SK-N-MC (cell line): ENCODE measurements around the gene PRMT3.

Source experiments
- DNase-seq: peaks from one replicate; pipeline ENCODE4 v3.0.0-alpha.2; 2011; ENCODE audit warnings: low read depth, low spot score
- H3K27ac ChIP-seq: fragments of 200-600 bp; sonication (generic); 2 replicates; pipeline ENCODE4 v1.5.1; 2016; ENCODE audit warnings: mixed run types
- H3K36me3 ChIP-seq: fragments of 200-600 bp; sonication (generic); 2 replicates; pipeline ENCODE4 v1.6.1; 2017; ENCODE audit warnings: antibody characterized with exemption, low read length, mixed read lengths; ENCODE audit not compliant: insufficient read depth
- H3K4me3 ChIP-seq: fragments of 200-600 bp; sonication (generic); 2 replicates; pipeline ENCODE4 v1.5.1; 2016
- H3K9ac ChIP-seq: fragments of 200-600 bp; sonication (generic); 2 replicates; pipeline ENCODE4 v1.8.0; 2017; ENCODE audit warnings: mixed run types, mixed read lengths; ENCODE audit not compliant: insufficient read length
- H3K9me3 ChIP-seq: fragments of 200-600 bp; sonication (generic); 2 replicates; pipeline ENCODE4 v1.6.1; 2017; ENCODE audit warnings: low read depth, mild to moderate bottlenecking, antibody characterized with exemption, low read length, moderate library complexity, mixed read lengths
- EZH2 ChIP-seq: fragments of 200-600 bp; sonication (generic); IDR thresholded peaks from one replicate; pipeline ENCODE4 v1.6.1; 2017; ENCODE audit warnings: antibody characterized with exemption
- FOXP2 ChIP-seq: optimal IDR thresholded peaks from 2 replicates; pipeline ENCODE3; 2011; ENCODE audit warnings: mild to moderate bottlenecking, moderate library complexity; ENCODE audit not compliant: insufficient read depth; ENCODE audit errors: extremely low read length, control extremely low read depth
- POLR2AphosphoS5 ChIP-seq: IDR thresholded peaks from 2 replicates; pipeline ENCODE4 v1.6.1; 2012; ENCODE audit warnings: mild to moderate bottlenecking, low read depth, low read length, borderline replicate concordance

The PRMT3 gene

GRCh38 chr11:20438637-20439036 lies 51.1 kb downstream of the PRMT3 start:
- Histone ChIP-seq H3K4me3 (no peak overlapping the region), H3K27ac (no peak overlapping the region), H3K9ac (no peak overlapping the region), H3K36me3 (peaks cover 7% of the 10 kb centered on the region; the same call in 1 of the 2 replicates), H3K9me3 (no peaks in the 10 kb centered on the region)
- no peak for TF ChIP-seq FOXP2
- no peak for TF ChIP-seq EZH2
- TF ChIP-seq POLR2AphosphoS5, result no peak
- DNase-seq, result no peak

GRCh38 chr11:20443596-20443995 lies 56.1 kb downstream of the PRMT3 start:
- TF ChIP-seq POLR2AphosphoS5 (no peak), EZH2 (no peak), FOXP2 (no peak)
- no peak overlapping the region for H3K9ac ChIP-seq
- no peak overlapping the region for H3K4me3 ChIP-seq
- no peaks in the 10 kb centered on the region; the same call in 1 of the 2 replicates for H3K36me3 ChIP-seq
- no peak for DNase-seq
- H3K27ac ChIP-seq, result no peak overlapping the region
- no peaks in the 10 kb centered on the region for H3K9me3 ChIP-seq

DNA sequence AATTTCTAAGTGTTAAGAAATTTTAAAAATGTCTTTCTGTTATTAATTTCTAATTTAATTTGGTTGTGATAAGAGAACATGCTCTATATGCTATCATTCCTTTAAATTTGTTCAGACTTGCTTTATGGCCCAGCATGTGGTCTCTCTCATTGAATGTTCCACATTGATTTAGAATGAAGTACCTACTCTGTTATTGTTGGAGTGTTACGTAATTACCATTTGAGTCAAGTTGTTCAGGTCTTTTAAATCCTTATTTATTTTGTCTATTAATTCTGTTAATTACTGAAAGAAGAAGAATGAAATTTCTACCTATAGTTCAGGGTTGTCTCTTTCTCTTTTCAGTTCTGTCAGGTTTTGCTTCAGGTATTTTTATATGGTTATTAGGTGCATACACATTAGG lies 57.0 kb downstream of the PRMT3 start:
- Histone ChIP-seq H3K9ac (peak overlapping the region; percentile 1), H3K9me3 (no peaks in the 10 kb centered on the region), H3K4me3 (no peak overlapping the region), H3K27ac (no peak overlapping the region), H3K36me3 (no peaks in the 10 kb centered on the region)
- TF ChIP-seq EZH2 (no peak), FOXP2 (no peak), POLR2AphosphoS5 (no peak)
- no peak for DNase-seq

- no peak for DNase-seq
- Histone ChIP-seq H3K9me3 (no peaks in the 10 kb centered on the region), H3K4me3 (no peak overlapping the region), H3K9ac (no peak overlapping the region), H3K27ac (no peak overlapping the region), H3K36me3 (peaks cover 13% of the 10 kb centered on the region)
- TF ChIP-seq EZH2 (no peak), POLR2AphosphoS5 (no peak), FOXP2 (no peak)
These were observed 61.3 kb downstream of the PRMT3 start for GRCh38 chr11:20448834-20449233.

- Histone ChIP-seq H3K4me3 (no peak overlapping the region), H3K36me3 (peaks cover 16% of the 10 kb centered on the region), H3K27ac (peak overlapping the region; percentile 81; the same call in 1 of the 2 replicates), H3K9ac (no peak overlapping the region), H3K9me3 (no peaks in the 10 kb centered on the region)
- DNase-seq, result no peak
- no peak for TF ChIP-seq POLR2AphosphoS5
These were observed 63.3 kb downstream of the PRMT3 start for GRCh38 chr11:20450829-20451228.

DNA sequence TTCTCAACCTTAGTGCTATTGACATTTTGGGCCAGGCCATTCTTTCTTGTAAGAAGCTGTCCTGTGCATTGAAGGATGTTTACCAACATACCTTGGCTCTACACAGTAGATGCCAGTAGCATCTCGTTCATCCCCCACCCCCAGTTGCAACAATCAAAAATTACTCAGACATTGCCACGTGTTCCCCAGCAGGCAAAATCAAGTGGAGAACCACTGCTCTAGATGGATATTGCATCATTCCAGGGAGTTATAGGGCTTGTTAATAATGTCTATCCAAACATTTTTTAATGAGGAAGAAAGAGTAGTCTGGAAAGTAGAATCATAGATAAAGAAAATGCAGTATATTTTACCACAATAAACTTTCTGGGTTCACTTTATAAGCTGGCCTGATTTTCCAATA lies 64.1 kb downstream of the PRMT3 start:
- H3K4me3 ChIP-seq, result peak overlapping the region; percentile 39
- peak overlapping the region; percentile 81 for H3K27ac ChIP-seq
- DNase-seq, result peak; percentile 22
- no peaks in the 10 kb centered on the region for H3K9me3 ChIP-seq
- no peak overlapping the region for H3K9ac ChIP-seq
- peaks cover 16% of the 10 kb centered on the region for H3K36me3 ChIP-seq
- TF ChIP-seq FOXP2 (no peak), EZH2 (no peak), POLR2AphosphoS5 (no peak; the same call in 1 of the 2 replicates)

DNA sequence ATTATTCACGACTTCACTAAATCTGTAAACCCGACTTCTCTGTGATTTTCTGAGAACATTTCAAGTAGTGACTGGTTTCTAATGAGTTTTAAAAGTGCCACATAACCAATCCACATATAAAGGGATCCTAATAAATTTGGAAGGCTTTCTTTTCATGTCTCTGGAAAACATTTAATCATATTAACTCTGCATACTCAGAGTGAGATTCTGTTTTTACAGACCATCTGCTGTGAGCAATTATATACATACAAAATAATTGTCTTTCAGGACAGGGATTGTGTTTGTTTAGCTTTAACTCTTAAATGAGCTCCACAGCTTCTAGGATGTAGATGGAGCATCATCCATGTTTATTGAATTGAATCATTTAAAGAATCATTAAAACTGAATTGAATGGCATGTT lies 65.1 kb downstream of the PRMT3 start:
- DNase-seq, result no peak
- Histone ChIP-seq H3K9ac (no peak overlapping the region), H3K4me3 (no peak overlapping the region), H3K36me3 (peaks cover 16% of the 10 kb centered on the region), H3K27ac (peak overlapping the region; percentile 81), H3K9me3 (no peaks in the 10 kb centered on the region)
- TF ChIP-seq FOXP2 (no peak), EZH2 (no peak), POLR2AphosphoS5 (no peak)

DNA sequence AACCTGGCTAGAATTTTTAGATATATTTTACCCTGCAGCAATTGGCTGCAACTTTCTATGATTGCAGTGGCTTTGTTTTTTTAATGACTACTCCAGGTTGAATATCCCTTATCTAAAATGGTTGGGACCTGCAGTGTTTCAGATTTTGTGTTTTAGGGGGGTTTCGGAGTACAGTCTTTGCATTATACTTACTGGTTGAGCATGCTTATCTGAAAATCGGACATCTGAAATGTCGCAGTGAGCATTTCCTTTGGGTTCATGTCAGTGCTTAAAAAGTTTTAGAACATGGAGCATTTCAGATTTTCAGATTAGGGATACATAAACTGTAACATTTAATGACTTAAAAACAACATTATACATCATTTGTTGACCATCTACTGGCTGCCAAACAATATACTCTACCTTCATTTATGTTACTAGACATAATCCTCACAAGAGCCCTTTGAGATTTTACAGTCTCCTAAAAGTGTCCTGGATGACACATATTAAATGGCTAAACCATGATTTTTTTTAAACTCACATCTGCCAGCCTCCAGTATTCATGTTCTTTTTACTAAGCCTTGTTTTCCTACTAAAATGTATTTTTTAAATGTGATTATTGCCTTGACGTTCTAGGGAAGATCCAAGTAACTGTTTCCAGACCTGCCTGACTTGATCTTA lies 66.3 kb downstream of the PRMT3 start:
- no peak for DNase-seq
- TF ChIP-seq POLR2AphosphoS5 (no peak), FOXP2 (no peak), EZH2 (no peak)
- Histone ChIP-seq H3K9ac (no peak overlapping the region), H3K4me3 (no peak overlapping the region), H3K36me3 (peaks cover 16% of the 10 kb centered on the region), H3K9me3 (no peaks in the 10 kb centered on the region), H3K27ac (no peak overlapping the region)
